ENCODE measurements around the gene LDLRAD3.

The LDLRAD3 gene

DNA sequence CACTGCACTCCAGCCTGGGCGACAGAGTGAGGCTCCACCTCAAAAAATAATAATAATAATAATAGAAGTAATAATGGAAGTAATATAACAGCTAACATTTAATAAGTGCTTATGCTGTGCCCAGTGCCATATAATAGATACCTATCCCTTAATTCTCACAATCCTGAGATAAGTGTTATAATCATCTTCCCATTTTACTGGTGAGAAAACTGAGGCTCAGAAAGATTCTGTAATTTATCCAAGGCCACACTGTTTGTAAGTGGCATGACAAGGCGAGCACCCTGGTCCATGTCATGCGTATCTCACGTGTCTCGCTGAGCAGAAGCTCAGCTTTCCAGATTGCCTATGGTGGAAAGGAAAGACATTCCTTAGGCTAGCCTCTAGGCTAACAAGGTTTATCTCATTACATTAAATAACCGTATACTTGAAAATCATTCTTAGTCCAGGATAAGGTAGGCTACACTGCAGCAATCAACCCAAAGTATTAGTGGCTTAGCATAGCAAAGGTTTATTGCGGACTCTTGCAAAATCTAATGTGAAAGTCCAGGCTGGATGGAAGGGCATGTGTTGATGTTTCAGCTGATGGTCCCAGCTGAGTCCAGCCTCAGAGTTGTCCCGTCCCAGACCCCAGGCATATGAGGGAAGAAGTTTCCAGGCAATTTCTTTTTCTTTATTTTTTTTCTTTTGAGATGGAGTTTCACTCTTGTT, 15.0 kb upstream of the LDLRAD3 start:
- no peak for DNase-seq

DNA sequence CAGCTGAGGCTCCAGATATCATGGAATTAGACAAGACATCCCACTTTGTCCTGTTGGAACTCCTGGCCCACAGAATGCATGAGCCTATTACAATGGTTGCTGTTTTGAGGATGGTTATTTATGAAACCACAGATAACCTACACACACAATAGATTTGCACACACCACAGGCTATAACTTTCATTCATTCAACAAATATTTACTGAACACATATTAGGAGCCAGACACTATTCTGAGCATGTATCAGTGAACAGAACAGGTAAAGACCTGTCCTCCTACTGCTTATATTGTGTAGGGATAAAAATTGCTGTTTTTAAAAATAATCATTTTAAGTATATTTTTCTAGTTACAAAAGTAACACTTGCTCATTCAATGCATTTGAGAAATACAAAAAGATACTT, 13.4 kb upstream of the LDLRAD3 start:
- no peak for DNase-seq

DNA sequence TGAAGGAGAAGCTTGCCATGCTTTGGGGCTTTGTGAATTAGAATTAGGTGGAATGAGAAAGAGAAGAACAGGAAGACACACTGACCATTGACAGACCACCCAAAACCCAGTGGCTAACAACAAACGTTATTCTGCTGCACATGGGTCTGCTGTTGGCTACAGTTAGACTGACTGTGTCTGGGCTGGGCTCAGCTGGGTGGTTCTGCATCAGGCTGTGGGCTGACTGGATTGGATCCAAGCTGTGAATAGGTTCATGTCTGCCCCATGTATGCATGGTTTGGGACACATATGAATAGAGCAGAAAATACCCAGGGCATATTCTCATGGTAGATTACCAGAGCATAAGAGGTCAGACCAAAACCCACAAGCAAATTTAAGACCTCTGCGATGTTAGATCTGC, 11.7 kb upstream of the LDLRAD3 start:
- no peak for DNase-seq

DNA sequence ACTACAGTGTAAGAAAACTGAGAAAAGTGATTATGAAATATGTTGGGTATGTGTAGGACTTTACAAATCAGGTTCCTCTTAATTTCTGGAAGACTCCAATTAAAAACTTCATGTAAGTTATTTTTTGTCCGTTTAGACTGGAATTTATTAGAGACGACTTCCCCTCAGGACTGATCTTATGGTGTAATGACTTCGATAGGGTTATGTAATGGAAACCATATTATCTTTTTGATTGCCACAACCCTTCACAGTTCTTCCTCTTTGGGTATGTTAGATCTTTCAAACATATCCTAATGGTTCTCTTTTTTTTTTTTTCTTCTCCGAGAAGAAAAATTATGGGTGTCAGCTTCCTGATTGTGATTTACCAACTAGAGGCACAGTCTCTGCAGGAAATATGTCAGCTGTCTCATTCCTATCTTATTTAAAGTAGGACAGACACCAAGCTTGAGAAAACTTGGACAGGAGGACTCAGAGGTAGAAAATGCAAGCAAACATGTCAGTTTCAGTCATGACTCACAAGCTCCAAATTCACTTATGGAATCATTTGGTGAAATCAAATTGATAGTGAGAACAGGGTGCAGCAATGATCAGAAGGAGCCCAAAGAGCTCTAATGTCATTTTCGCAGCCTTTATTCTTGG, 11.1 kb upstream of the LDLRAD3 start:
- no peak for DNase-seq

DNA sequence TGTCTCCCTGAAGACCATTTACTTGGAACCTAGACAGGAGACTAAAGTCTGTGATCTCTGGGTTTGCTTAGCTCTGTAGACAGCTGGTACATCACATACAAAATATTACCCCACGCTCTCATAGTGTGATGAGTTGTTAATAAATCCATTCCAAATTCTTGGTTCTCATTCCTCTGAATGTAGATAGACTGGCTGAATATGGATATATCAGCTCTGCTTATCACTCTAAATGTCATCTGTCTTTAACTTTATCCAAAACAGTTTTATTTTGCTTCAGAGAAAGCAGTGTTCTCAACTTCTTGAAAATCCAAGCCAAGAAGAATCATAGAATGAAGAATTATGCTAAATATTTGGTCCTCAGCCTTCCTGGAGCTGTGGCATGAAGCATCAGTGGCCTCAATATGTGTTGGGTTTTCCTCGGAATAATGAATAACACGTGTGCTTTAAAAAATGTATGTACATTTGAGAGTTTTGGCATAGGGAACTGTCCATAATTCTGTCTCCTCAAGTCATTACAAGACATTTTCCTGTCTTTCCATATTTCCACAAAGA, 10.5 kb upstream of the LDLRAD3 start:
- no peak for DNase-seq

DNA sequence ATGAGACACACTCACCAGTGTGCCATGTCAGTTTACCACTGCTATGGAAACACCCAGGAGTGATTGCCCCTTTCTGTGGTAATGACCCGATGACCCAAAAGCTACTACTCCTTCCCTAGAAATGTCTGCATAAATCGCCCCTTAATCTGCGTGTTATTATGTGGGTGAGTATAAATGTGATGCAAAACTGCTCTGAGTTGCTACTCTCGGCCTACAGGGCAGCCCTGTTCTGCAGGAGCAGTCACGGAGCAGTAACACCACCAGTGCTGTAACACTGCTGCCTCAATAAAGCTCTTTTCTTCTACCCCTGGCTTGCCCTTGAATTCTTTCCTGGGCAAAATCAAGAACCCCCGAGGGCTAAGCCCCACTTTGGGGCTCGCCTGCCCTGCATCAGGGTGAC, 9.6 kb upstream of the LDLRAD3 start:
- no peak for DNase-seq

DNA sequence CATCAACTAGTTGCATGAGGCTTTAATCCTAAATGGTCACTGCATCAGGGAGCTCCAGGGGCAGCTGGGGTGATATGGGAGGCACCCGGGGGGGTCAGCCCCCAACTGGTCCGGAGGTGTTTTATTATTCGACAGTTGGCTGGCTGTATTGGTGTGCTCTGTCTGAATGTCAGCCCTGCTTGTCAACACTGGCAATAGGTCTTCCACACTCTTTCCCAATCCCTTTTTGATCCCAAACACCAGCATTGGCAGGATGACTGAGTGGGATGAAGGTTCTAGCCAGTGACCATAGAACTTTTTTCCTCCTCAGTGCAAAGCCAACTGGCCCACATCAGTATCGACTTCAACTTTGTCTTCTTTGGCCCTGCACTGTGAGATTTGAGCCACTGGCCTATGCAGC, 8.9 kb upstream of the LDLRAD3 start:
- no peak for DNase-seq

DNA sequence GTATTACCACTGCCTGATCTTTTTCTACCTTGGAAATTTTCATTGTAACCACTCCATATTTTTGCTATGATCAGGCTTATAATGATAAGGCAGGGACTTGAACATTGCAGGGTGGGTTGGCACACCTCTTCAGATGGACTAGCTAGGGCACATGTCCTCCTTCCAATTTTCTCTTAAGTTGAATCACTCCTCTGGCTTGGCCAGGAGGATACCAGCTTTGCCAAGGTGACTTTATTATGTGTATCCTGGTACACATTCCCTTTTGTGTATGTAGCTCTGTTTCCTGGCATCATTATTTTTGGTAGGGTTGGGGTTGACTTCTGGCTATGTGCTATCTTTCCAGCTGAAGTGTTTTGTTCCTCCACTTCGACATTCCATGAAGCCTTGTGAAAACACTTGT, 8.5 kb upstream of the LDLRAD3 start:
- DNase-seq = no peak

DNA sequence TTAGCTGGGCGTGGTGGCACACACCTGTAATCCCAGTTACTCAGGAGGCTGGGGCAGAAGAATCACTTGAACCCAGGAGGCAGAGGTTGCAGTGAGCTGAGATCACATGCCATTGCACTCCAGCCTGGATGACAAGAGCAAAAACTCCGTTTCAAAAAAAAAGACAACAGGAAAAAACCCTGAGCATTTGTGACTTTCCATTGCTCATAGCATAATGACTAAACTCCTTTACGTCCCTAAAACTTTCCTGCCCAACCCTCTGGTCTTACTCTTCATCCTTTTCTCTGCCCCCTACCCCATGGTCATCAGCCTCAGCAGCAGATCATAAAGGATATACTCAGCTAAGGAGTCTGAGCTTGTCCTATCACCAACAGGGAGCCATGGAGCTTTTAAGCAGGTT, 6.8 kb upstream of the LDLRAD3 start:
- DNase-seq = no peak

DNA sequence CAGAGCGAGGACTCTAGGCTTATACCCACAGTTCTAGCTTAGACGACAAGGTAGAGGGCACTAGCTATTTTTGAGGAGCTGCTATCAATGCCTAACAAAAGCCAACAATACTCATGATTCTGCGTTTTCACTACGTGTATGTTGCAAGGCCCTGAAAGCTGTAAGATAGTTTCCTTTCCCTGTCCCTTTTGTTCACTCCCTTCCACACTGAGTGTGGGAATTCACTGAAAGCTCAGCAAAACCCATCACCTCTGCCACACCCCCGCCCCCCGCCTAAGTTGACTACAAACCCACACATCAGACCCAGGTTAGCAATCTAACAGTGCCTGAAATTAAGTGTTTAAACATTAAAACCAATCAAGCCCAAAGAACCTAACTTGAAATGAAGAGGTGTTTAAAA, 6.2 kb upstream of the LDLRAD3 start:
- no peak for DNase-seq

DNA sequence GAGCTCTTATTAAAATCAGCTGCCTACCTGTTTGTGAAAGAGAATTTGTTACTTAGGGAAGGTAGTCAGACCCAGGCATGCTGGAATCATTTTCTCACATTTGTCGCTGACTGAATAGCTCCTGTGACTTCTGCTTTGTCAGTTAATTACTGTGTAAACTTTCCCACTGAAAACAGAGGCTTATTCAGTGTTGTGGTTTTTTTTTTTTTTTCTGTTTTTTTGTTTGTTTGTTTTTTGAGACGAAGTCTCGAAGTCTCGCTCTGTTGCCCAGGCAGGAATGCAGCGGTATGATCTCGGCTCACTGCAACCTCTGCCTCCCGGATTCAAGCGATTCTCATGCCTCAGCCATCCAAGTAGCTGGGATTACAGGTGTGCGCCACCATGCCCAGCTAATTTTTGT, 5.6 kb upstream of the LDLRAD3 start:
- DNase-seq = peak; percentile 31

DNA sequence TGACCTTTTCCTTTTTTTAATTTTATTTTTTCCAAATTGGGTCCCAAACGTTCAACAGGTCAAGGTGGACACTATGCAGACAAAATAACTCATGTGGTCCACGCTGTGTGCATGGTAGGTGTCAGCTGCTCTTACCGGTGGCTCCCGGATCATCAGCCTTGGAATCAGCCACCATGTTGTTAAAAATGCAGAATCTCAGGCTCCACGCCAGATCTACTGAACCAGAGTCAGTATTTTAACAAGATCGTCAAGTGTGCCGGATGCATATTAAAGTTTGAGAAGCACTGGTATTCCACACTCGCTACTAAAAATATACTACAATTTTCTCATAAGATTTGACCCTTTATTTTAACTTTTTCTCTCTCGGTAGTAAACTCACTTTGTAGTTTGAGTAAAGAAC, 553 bp upstream of the LDLRAD3 start:
- no peak for DNase-seq

DNA sequence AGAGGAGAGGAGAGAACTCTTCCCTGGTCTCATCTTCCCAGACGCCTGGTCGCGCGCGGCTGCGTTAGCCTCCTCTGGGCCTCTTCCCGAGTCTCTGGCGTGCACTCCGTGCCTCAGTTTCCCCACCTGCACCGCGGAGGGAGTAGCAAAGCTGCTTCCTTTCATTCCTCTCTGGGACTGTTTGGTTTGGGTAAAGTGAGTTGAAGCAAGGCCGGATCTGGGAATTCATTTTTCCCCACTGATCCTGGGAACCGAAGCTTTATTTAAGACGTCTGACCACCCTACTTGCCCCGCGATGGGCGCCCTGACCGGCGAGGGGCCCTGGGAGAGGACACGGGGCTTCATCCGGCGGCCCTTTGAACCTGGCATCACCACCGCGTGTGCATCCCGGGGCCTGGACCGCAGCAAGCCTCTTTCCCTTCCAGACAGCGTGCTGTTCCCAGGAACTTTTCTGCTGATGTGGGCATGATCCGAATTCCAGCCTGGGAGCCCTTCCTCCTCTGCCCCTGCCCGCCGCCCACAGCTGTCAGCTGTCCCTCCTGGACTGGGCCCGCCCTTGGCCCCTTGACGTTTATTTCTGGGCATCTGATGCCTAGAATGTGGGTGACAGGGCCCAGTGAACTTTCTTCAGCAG, 758 bp downstream of the LDLRAD3 start:
- DNase-seq = no peak

DNA sequence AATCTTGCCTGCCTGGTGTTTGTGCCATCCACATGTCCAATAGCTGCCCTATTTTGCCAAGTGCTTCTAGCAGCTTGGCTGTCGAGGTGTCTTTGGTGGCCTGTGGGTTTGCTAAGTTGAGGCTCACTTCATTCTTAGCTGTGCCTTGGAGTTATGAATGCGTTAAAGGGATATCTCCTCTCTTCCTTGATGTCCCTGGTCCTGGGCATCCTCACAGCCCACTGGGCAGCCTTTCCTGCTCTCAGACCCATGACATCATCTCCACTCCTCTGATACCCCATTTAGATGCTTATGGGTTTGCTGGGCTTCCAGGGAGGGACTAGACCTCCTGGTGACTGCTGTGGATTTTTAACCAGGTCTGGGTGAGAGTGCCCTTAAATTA, 1.3 kb downstream of the LDLRAD3 start:
- no peak for DNase-seq

DNA sequence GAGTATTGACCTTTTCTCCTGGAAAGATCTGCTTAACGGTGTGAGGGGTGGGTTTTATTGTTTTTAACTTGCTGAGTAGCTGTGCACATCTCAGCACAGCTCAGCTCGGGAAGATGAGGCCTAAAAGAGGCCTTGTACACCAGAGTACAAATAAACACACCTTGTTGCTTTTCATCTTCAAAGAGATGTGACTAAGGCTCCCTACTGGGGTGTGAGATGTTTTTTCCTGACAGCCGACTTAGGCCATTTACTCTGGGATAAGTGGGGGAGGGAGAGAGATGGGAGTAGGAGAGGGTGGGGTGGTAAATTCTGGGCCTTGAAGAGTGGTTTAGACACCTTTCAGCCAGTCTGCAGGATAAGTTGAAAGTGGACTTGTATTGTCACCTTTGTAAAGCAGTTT, 2.9 kb downstream of the LDLRAD3 start:
- DNase-seq = no peak

DNA sequence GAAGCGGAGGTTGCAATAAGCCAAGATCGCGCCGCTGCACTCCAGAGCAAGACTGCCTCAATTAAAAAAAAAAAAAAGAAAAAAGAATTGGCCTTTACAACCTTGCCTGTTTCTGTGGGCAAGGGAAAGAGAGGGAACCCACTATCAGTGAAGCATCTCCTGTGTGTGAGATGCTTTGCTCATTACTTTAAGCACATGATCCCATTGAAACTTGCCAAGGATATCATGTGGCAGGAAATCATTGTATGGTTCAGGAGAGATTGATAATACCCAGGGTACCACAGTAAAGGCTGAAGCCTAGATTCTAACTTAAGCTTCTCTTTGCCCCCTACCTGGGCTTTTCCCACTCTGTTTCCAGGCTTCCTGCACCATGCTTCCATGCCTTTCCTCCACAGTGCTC, 3.6 kb downstream of the LDLRAD3 start:
- no peak for DNase-seq

DNA sequence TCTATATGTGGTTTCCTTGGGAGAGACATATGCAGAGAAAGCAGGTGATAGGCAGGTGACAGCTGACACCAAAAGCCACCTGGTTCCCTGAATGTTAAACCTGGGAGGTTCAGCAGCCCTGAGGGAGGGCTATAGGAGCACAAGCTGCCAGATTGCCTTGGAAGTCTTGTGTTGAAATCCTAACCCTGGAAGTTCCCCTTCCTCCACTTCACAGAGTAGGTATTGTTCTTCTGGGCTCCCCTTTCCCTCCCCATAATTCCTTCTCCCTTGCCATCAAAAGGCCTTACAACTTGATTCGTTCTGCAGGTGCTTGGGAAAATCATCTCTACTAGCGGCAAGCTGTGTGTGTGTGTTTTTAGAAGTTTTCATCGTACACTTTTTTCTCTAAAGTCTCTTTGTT, 5.4 kb downstream of the LDLRAD3 start:
- DNase-seq = no peak

DNA sequence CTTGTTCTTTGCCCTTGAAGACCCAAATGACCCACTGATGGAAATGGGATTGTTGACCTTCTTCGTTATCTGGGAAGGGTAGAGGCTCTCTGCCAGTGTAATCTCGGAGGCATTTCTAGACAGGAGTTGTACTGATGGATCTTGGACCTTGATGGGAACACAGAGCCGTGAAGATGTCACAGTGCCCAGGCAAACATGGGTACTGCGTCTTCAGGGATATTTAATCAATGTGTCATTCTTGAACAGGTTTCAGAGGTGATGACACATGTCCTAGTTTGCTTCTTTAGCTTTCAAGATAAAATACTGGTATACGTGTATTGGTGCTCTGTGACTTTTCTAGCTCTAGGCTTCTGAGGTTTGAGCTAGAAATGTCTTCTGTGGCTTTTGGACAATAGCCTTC, 6.2 kb downstream of the LDLRAD3 start:
- DNase-seq = no peak

DNA sequence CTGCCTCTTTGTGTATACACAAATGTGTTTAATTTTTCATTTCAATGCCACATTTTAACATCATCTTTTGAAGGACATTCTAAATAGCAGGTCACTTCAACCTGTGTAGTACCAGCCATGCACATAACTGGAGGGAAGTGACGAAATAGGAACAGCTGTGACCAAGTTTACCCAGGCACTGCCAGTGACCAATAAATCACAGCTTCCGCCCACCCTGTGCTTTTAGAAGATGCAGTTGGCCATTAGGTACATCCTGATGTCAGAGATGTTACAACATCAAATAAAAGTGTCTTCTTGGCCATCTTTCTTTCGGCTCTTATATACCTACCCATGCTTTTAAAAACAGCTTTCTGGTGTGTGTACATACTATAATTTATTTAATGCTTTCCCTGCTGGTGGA, 7.8 kb downstream of the LDLRAD3 start:
- DNase-seq = no peak

DNA sequence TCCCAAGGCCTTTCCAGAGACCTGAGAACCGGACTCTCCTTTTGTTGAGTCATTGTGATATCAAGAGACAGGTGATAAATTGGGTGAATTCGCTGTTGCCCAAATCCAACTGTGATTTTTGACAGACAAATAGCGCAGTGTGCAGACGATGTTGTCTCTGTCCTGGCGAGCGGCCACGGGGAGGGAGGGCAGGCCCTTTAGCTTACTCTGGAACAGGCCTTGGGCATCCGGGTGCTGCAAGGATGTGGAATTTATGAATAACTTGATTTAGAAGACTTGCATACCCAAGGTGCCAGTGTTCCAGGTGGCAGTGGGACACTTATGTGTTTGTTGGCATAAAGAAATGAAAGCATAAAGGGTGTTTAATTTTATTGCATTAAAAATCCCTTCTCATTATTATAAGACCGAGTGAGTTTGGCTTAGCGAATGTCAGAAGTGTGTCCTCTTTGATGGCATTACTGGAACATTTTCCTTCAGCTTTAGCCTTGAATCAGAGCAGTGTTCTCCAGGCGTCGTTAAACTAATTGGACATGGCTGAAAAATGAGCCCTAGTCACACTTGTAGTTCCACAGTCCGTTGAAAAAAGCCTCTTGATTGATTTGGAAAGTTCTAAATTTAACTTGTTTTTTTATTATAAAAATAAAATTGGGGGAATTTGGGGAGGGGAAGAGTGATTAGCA, 9.4 kb downstream of the LDLRAD3 start:
- no peak for DNase-seq

DNA sequence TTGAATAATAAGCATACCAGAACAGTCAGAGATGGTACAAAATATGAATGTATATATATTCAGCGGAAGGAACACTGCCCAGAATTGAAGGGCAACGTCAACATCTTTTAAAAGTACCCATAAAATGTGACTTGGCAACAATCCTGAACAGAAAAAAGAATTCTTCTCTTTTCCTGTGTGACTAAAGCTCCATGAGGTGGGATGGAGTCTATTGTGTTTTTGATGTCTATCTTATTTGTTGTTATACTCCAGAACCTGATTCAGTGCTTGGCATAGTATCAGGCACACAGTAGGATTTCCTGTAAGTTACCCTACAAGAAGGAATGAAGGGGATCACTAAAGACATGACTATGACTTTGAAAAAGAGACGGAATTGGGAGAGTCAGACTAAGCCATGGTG, 10.3 kb downstream of the LDLRAD3 start:
- DNase-seq = no peak

DNA sequence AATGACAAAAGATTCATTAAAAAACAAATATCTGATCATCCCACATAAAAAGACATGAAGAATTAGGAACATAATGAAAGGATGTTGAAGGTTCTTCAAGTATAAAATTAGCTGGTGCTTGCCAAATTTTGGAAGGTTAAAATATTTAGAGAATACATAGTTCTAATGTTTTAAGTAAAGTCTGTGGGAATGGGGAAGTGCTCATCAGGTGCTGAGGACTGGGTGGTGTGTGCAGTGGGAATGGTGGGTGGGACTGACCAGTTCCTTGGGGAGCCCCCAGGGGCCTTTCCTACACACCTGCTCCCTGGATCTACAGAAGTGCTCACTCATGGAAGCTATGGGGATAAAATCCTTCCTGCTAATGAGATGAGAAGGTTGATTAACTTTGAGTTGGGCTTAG, 11.8 kb downstream of the LDLRAD3 start:
- no peak for DNase-seq

DNA sequence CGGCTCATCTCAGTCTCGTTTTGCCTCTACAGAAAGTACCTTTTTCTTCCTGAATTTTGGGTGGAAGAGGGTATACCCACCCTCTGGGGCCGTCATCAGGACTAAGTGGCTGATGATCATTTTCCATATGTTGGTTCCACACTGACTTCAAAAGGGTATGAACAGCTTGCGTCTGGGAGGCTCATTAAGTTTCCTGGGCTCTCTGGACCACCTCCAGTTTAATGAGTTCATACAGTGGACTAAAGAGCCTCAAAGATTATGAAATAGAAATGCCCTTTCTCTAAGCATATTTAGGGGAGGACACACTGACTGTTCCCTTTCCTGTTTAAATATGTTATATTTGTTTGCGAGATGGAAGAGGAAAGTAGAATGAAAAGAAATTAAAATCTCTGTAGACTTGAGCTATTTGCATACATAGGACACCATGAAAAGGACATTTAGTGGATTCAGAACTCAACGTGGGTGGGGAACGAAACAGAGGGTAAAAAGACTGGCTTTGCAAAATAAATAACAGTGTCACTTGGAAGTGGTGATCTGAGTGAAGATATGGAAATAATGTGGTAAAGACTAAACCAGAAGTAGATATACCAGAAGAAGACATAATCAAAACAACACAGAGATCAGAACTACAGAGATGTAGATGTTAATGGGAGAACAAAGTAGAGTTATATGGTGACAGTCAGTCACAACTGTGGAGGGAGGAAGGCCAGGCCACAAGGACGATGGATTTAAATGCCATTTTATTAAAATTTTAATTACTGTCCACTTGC, 18.7 kb downstream of the LDLRAD3 start:
- no peak for DNase-seq
